GM23338 (cell line): ENCODE data around the gene FBXO24. TPM values are rescaled to one million over a fixed set of nuclear protein-coding genes. Genes with fewer than 3 reads are reported as not detected.

ENCODE experiments used
- ATAC-seq: fragments of 200-7000 bp; cut with Tn5 transposase; 3 replicates; pipeline ENCODE4 v1.9.1; 2020
- DNase-seq: peaks from one replicate; pipeline ENCODE4 v3.0.0-alpha.2; 2015; ENCODE audit warnings: low spot score
- H2AFZ ChIP-seq: fragments of 200-600 bp; sonication (generic); 2 replicates; pipeline ENCODE4 v1.8.0; 2016; ENCODE audit warnings: antibody characterized with exemption, mild to moderate bottlenecking, moderate library complexity
- H3F3A ChIP-seq: fragments of 200-600 bp; sonication (generic); replicated peaks from 2 replicates; pipeline ENCODE4 v1.8.0; 2017; ENCODE audit warnings: antibody characterized with exemption, mixed run types, low read depth
- H3K27ac ChIP-seq: fragments of 200-600 bp; sonication (generic); 2 replicates; pipeline ENCODE4 v1.6.1; 2016; ENCODE audit warnings: low read depth
- H3K27me3 ChIP-seq: fragments of 200-600 bp; sonication (generic); 2 replicates; pipeline ENCODE4 v1.8.0; 2016; ENCODE audit warnings: mild to moderate bottlenecking, mixed run types, moderate library complexity; ENCODE audit not compliant: insufficient read depth
- H3K36me3 ChIP-seq: fragments of 200-600 bp; sonication (generic); 2 replicates; pipeline ENCODE4 v1.8.0; 2016; ENCODE audit warnings: mild to moderate bottlenecking; ENCODE audit not compliant: insufficient read depth
- H3K4me1 ChIP-seq: fragments of 200-600 bp; sonication (generic); 2 replicates; pipeline ENCODE4 v1.8.0; 2016; ENCODE audit warnings: mild to moderate bottlenecking, moderate library complexity; ENCODE audit not compliant: insufficient read depth
- H3K4me2 ChIP-seq: fragments of 200-600 bp; sonication (generic); 2 replicates; pipeline ENCODE4 v1.7.1; 2017; ENCODE audit warnings: mixed run types
- H3K4me3 ChIP-seq: fragments of 200-600 bp; sonication (generic); 2 replicates; pipeline ENCODE4 v1.6.1; 2016; ENCODE audit warnings: mixed run types
- H3K79me2 ChIP-seq: fragments of 200-600 bp; sonication (generic); replicated peaks from 2 replicates; pipeline ENCODE4 v1.8.0; 2017; ENCODE audit warnings: mild to moderate bottlenecking; ENCODE audit not compliant: insufficient read depth
- H3K9me2 ChIP-seq: fragments of 200-600 bp; sonication (generic); 2 replicates; pipeline ENCODE4 v1.8.0; 2017; ENCODE audit not compliant: insufficient read depth
- H4K20me1 ChIP-seq: fragments of 200-600 bp; sonication (generic); replicated peaks from 2 replicates; pipeline ENCODE4 v1.8.0; 2017; ENCODE audit warnings: mild to moderate bottlenecking; ENCODE audit not compliant: insufficient read depth
- H3K27ac Mint-ChIP-seq: 2 replicates; pipeline ENCODE4 v1.8.0; 2020; ENCODE audit warnings: inconsistent platforms, mild to moderate bottlenecking, moderate library complexity, mixed read lengths
- H3K27me3 Mint-ChIP-seq: 3 replicates; pipeline ENCODE4 v1.8.0; 2022; ENCODE audit warnings: low read depth, mild to moderate bottlenecking, moderate library complexity, mixed read lengths, inconsistent platforms; ENCODE audit not compliant: insufficient read depth, poor library complexity
- H3K36me3 Mint-ChIP-seq: 3 replicates; pipeline ENCODE4 v1.8.0; 2021; ENCODE audit warnings: low read depth, mild to moderate bottlenecking, inconsistent platforms, moderate library complexity, mixed read lengths
- H3K4me1 Mint-ChIP-seq: 3 replicates; pipeline ENCODE4 v1.8.0; 2020; ENCODE audit warnings: mild to moderate bottlenecking, inconsistent platforms, mixed read lengths
- H3K4me3 Mint-ChIP-seq: 3 replicates; pipeline ENCODE4 v1.8.0; 2021; ENCODE audit warnings: moderate library complexity, mild to moderate bottlenecking, inconsistent platforms, mixed read lengths
- H3K9me3 Mint-ChIP-seq: 3 replicates; pipeline ENCODE4 v1.8.0; 2020; ENCODE audit warnings: moderate library complexity, mild to moderate bottlenecking, inconsistent platforms, mixed read lengths
- EZH2 ChIP-seq: fragments of 200-600 bp; sonication (generic); IDR thresholded peaks from one replicate; pipeline ENCODE4 v1.8.0; 2017; ENCODE audit warnings: antibody characterized with exemption, mild to moderate bottlenecking, low read depth; ENCODE audit not compliant: unreplicated experiment
- EZH2phosphoT487 ChIP-seq: fragments of 200-600 bp; sonication (generic); IDR thresholded peaks from one replicate; pipeline ENCODE4 v1.8.1; 2018; ENCODE audit warnings: antibody characterized with exemption; ENCODE audit not compliant: unreplicated experiment
- POLR2AphosphoS5 ChIP-seq: IDR thresholded peaks from 2 replicates; pipeline ENCODE4 v1.6.1; 2016; ENCODE audit warnings: antibody characterized with exemption, low read depth
- ZNF331 ChIP-seq: fragments of 250-450 bp; sonication (Bioruptor Pico); IDR thresholded peaks from 2 replicates; pipeline ENCODE4 v1.5.0; 2020; ENCODE audit warnings: low read depth, mild to moderate bottlenecking, moderate library complexity
- polyA plus RNA-seq: library from polyadenylated mRNA; unstranded; fragments of >200 nt; fragmentation: Nextera tagmentation; extraction: Ambion mirVana; gene quantifications from 2 replicates; pipeline ENCODE4 v1.2.1, GENCODE V29; 2016
- total RNA-seq: library from RNA; depleted of rRNA; stranded (reverse); fragments of >200 nt; shearing (Covaris generic); gene quantifications from 2 replicates; pipeline ENCODE4 v1.2.3, GENCODE V29; 2014
- TF ChIP-seq, protein P1 (sequence below): IDR thresholded peaks from one replicate; pipeline ENCODE4 v1.6.1; 2018; ENCODE audit warnings: antibody characterized with exemption; ENCODE audit not compliant: unreplicated experiment
- TF ChIP-seq, protein P2 (sequence below): fragments of 250-450 bp; sonication (Bioruptor Pico); IDR thresholded peaks from 2 replicates; pipeline ENCODE4 v1.5.0; 2020; ENCODE audit warnings: mild to moderate bottlenecking, moderate library complexity
- TF ChIP-seq, protein P3 (sequence below): IDR thresholded peaks from 2 replicates; pipeline ENCODE4 v1.6.1; 2016; ENCODE audit warnings: antibody characterized with exemption
- TF ChIP-seq, protein P4 (sequence below), 2 experiments: fragments of 200-600 bp in 1 of 2; sonication (generic) in 1 of 2; conservative IDR thresholded peaks; 2 replicates each; pipeline versions ENCODE4 v1.5.1 to v1.6.1; 2016 to 2017; ENCODE audit warnings: antibody characterized with exemption in 2 of 2, low read depth in 2 of 2, mild to moderate bottlenecking in 2 of 2, moderate library complexity in 1 of 2

Gene FBXO24
- total and polyA plus RNA-seq, 2 experiments from 2014 or later = 2.1 to 2.4 TPM

DNA sequence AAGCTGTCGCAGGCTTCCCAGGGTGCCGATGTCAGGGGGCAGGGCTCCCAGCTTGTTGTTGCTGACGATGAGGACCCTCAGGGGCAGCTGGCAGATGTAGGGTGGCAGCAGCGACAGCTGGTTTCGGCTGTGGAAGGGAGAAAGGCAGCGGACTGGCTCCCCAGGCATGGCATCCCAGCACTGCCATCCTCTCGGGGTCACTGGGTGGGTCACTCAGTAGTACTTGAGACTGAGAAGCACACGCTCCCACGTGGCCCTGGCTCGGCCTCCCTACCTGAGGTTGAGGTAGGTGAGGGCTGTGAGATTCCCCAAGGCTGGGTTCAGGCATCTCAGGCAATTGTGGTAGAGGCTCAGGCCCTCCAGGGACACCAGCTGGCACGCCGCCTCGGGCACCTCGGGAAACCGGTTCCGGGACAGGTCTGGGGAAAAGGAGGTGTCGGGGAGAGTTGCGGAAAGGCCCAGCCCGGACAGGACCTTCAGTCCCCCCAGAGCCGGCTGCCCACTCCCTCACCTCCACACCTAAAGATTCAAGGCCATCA, 4.0 kb upstream of the FBXO24 start:
- no peaks in the 10 kb centered on the region; the same call in 1 of the 3 replicates for H3K36me3 Mint-ChIP-seq

More for the DNA sequence above, 4.0 kb upstream of the FBXO24 start:
- no peak overlapping the region for H2AFZ ChIP-seq
- H3K27me3 ChIP-seq = no peaks in the 10 kb centered on the region
- H3K4me3 Mint-ChIP-seq = no peak overlapping the region; the same call in 2 of the 3 replicates
- ATAC-seq = no peak
- no peaks in the 10 kb centered on the region for H3K9me3 Mint-ChIP-seq
- TF ChIP-seq EZH2 = no peak
- TF ChIP-seq, protein P1, sequence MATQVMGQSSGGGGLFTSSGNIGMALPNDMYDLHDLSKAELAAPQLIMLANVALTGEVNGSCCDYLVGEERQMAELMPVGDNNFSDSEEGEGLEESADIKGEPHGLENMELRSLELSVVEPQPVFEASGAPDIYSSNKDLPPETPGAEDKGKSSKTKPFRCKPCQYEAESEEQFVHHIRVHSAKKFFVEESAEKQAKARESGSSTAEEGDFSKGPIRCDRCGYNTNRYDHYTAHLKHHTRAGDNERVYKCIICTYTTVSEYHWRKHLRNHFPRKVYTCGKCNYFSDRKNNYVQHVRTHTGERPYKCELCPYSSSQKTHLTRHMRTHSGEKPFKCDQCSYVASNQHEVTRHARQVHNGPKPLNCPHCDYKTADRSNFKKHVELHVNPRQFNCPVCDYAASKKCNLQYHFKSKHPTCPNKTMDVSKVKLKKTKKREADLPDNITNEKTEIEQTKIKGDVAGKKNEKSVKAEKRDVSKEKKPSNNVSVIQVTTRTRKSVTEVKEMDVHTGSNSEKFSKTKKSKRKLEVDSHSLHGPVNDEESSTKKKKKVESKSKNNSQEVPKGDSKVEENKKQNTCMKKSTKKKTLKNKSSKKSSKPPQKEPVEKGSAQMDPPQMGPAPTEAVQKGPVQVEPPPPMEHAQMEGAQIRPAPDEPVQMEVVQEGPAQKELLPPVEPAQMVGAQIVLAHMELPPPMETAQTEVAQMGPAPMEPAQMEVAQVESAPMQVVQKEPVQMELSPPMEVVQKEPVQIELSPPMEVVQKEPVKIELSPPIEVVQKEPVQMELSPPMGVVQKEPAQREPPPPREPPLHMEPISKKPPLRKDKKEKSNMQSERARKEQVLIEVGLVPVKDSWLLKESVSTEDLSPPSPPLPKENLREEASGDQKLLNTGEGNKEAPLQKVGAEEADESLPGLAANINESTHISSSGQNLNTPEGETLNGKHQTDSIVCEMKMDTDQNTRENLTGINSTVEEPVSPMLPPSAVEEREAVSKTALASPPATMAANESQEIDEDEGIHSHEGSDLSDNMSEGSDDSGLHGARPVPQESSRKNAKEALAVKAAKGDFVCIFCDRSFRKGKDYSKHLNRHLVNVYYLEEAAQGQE = no peak
- no peak for TF ChIP-seq POLR2AphosphoS5
- TF ChIP-seq, protein P2, sequence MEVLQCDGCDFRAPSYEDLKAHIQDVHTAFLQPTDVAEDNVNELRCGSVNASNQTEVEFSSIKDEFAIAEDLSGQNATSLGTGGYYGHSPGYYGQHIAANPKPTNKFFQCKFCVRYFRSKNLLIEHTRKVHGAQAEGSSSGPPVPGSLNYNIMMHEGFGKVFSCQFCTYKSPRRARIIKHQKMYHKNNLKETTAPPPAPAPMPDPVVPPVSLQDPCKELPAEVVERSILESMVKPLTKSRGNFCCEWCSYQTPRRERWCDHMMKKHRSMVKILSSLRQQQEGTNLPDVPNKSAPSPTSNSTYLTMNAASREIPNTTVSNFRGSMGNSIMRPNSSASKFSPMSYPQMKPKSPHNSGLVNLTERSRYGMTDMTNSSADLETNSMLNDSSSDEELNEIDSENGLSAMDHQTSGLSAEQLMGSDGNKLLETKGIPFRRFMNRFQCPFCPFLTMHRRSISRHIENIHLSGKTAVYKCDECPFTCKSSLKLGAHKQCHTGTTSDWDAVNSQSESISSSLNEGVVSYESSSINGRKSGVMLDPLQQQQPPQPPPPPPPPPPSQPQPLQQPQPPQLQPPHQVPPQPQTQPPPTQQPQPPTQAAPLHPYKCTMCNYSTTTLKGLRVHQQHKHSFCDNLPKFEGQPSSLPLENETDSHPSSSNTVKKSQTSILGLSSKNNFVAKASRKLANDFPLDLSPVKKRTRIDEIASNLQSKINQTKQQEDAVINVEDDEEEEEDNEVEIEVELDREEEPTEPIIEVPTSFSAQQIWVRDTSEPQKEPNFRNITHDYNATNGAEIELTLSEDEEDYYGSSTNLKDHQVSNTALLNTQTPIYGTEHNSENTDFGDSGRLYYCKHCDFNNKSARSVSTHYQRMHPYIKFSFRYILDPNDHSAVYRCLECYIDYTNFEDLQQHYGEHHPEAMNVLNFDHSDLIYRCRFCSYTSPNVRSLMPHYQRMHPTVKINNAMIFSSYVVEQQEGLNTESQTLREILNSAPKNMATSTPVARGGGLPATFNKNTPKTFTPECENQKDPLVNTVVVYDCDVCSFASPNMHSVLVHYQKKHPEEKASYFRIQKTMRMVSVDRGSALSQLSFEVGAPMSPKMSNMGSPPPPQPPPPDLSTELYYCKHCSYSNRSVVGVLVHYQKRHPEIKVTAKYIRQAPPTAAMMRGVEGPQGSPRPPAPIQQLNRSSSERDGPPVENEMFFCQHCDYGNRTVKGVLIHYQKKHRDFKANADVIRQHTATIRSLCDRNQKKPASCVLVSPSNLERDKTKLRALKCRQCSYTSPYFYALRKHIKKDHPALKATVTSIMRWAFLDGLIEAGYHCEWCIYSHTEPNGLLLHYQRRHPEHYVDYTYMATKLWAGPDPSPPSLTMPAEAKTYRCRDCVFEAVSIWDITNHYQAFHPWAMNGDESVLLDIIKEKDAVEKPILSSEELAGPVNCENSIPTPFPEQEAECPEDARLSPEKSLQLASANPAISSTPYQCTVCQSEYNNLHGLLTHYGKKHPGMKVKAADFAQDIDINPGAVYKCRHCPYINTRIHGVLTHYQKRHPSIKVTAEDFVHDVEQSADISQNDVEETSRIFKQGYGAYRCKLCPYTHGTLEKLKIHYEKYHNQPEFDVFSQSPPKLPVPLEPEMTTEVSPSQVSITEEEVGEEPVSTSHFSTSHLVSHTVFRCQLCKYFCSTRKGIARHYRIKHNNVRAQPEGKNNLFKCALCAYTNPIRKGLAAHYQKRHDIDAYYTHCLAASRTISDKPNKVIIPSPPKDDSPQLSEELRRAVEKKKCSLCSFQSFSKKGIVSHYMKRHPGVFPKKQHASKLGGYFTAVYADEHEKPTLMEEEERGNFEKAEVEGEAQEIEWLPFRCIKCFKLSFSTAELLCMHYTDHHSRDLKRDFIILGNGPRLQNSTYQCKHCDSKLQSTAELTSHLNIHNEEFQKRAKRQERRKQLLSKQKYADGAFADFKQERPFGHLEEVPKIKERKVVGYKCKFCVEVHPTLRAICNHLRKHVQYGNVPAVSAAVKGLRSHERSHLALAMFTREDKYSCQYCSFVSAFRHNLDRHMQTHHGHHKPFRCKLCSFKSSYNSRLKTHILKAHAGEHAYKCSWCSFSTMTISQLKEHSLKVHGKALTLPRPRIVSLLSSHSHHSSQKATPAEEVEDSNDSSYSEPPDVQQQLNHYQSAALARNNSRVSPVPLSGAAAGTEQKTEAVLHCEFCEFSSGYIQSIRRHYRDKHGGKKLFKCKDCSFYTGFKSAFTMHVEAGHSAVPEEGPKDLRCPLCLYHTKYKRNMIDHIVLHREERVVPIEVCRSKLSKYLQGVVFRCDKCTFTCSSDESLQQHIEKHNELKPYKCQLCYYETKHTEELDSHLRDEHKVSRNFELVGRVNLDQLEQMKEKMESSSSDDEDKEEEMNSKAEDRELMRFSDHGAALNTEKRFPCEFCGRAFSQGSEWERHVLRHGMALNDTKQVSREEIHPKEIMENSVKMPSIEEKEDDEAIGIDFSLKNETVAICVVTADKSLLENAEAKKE (CRISPR knock-in tag) = no peak
- no peak for TF ChIP-seq EZH2phosphoT487
- TF ChIP-seq ZNF331 (CRISPR knock-in tag) = no peak
- TF ChIP-seq, protein P3, sequence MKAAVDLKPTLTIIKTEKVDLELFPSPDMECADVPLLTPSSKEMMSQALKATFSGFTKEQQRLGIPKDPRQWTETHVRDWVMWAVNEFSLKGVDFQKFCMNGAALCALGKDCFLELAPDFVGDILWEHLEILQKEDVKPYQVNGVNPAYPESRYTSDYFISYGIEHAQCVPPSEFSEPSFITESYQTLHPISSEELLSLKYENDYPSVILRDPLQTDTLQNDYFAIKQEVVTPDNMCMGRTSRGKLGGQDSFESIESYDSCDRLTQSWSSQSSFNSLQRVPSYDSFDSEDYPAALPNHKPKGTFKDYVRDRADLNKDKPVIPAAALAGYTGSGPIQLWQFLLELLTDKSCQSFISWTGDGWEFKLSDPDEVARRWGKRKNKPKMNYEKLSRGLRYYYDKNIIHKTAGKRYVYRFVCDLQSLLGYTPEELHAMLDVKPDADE = no peak
- TF ChIP-seq, protein P4, sequence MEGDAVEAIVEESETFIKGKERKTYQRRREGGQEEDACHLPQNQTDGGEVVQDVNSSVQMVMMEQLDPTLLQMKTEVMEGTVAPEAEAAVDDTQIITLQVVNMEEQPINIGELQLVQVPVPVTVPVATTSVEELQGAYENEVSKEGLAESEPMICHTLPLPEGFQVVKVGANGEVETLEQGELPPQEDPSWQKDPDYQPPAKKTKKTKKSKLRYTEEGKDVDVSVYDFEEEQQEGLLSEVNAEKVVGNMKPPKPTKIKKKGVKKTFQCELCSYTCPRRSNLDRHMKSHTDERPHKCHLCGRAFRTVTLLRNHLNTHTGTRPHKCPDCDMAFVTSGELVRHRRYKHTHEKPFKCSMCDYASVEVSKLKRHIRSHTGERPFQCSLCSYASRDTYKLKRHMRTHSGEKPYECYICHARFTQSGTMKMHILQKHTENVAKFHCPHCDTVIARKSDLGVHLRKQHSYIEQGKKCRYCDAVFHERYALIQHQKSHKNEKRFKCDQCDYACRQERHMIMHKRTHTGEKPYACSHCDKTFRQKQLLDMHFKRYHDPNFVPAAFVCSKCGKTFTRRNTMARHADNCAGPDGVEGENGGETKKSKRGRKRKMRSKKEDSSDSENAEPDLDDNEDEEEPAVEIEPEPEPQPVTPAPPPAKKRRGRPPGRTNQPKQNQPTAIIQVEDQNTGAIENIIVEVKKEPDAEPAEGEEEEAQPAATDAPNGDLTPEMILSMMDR (conservative IDR thresholded peaks at IDR 0.05; ENCODE audit: low read depth in 2 of 2) = no peak
- no peaks in the 10 kb centered on the region for H3K9me2 ChIP-seq
- no peak overlapping the region for H3K4me2 ChIP-seq
- peaks cover 20% of the 10 kb centered on the region for H3F3A ChIP-seq
- H3K79me2 ChIP-seq = peaks cover 21% of the 10 kb centered on the region
- no peak overlapping the region for H3K4me3 ChIP-seq
- no peak overlapping the region for H3K27ac ChIP-seq
- H3K36me3 ChIP-seq = 0 out of 2 replicates have a peak, but pooled peaks cover 4% of the 10 kb centered on the region
- peaks cover 23% of the 10 kb centered on the region for H3K4me1 Mint-ChIP-seq
- no peak overlapping the region for H3K27ac Mint-ChIP-seq
- peaks cover 23% of the 10 kb centered on the region for H3K27me3 Mint-ChIP-seq
- DNase-seq = no peak
- peaks cover 8% of the 10 kb centered on the region; the same call in 1 of the 2 replicates for H4K20me1 ChIP-seq
- H3K4me1 ChIP-seq = peaks cover 17% of the 10 kb centered on the region
